Hematopoietic multipotent progenitor cell treated with erythropoietin and hydrocortisone succinate and interleukin-3 and kit ligand, for 6 days (in vitro differentiated cells): ENCODE measurements around the gene AK9.
"Not testable (repeated sequence)": the region's sequence is repeated elsewhere in the genome, so short reads cannot be mapped to it uniquely, and the experiment has no call there.

Experiments
- DNase-seq: peaks from one replicate; pipeline ENCODE4 v3.0.0-alpha.2; 2015

The AK9 gene

GRCh38 chr6:109693111-109693510 lies 2.1 kb upstream of the AK9 start:
- DNase-seq = no peak

DNA sequence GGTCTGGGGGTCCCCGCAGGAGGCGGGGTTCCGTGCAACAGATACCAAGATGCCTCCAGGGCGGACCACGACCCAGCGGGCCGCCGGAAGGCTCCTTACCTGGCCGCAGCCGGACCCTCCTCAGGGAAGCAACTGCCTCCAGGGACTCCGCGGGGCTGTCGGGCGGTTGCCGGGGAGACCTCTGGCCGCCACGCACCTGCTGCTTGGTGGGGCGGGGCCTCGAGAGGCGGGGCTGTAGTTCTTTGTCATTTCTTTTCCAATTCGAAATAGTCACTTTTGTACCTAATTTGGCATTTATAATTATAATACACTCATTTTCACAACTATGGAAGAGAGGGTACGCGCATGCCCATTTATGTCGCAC lies 647 bp downstream of the AK9 start:
- DNase-seq = peak; percentile 69

GRCh38 chr6:109687271-109687761 lies 3.7 kb downstream of the AK9 start:
- peak; percentile 31 for DNase-seq

- no peak for DNase-seq
These were observed 4.3 kb downstream of the AK9 start for GRCh38 chr6:109686566-109687265.

DNA sequence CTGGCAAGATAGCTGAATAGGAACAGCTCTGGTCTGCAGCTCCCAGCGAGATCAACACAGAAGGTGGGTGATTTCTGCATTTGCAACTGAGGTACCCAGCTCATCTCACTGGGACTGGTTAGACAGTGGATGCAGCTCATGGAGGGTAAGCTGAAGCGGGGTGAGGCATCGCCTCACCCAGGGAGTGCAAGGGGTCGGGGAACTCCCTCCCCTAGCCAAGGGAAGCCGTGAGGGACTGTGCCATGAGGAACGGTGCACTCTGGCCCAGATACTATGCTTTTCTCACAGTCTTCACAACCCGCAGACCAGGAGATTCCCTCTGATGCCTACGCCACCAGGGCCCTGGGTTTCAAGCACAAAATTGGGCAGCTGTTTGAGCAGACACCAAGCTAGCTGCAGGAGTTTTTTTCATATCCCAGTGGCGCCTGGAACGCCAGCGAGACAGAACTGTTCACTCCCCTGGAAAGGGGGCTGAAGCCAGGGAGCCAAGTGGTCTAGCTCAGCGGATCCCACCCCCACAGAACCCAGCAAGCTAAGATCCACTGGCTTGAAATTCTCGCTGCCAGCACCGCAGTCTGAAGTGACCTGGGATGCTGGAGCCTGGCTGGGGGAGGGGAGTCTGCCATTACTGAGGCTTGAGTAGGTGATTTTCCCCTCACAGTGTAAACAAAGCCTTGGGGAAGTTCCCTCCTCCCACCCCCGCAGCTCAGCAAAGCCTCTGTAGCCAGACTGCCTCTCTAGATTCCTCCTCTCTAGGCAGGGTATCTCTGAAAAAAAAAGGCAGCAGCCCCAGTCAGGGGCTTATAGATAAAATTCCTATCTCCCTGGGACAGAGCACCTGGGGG lies 12.1 kb downstream of the AK9 start:
- DNase-seq = not testable (repeated sequence)

DNA sequence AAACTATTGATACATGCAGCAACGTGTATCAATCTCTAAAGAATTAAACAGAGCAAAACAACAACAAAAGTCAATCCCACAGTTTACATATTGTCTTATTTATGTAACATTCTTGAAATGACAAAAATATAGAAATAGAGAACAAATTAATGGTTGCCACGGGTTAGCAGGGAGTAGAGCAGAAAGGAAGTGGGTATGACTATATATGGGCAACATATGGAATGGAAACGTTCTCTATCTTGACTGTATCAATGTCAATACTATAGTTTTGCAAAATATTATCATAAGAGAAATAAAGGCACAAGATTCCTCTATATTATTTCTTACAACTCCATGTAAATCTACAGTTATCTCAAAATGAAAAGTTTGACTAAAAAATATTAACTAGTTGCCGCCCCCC lies 12.8 kb downstream of the AK9 start:
- DNase-seq = no peak

DNA sequence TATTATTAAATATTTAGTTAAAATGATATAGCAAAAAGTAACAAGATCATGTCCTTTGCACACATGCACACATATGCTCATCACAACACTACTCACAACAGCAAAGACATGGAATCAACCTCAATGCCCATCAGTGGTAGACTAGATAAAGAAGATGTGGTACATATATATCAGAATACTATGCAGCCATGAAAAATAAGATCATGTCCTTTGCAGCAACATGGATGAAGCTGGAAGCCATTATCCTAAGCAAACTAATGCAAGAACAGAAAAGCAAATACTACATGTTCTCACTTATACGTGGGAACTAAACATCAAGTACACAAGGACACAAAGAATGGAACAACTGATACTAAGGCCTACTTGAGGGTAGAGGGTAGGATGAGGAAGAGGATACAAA lies 14.3 kb downstream of the AK9 start:
- no peak for DNase-seq

- DNase-seq = no peak
These were observed 18.2 kb downstream of the AK9 start for GRCh38 chr6:109672839-109673238.

GRCh38 chr6:109672175-109672574 lies 18.8 kb downstream of the AK9 start:
- DNase-seq = no peak

DNA sequence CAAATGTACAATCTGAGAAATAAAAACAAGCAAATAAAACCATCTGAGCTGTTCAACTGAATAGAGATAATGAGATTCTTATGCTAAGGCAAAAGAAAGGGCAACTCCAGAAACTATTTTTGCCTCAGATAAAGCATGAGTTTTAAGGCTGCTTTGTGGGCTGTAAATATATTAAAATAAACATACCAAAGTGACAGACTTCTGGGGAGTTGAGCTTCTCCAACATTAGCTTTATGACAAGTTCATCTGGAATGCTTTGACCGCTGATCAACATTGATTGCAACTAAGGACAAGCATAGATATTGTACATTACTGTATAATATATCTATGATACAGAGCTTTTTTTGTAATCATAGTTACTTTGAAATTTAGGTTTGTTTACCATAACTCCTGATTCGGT lies 19.3 kb downstream of the AK9 start:
- DNase-seq = no peak

DNA sequence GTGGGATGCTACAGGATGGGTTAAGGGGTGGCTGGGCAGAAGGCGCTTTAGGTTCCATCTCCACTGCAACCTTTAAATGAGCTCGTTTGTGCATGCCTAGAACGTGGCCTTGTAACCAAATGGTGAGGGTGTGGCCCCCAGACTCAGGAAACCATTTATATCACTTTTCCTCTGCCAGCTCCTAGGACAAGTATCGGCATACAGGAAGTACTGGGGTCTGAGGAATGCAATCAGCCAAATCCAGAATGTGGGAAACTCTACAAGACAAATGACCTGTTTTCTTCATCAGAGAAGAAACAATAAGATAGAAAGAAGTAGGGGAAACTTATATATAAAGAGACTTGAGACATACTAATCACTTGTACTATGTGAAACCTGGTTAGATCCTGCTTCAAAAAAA lies 21.2 kb downstream of the AK9 start:
- DNase-seq = no peak

DNA sequence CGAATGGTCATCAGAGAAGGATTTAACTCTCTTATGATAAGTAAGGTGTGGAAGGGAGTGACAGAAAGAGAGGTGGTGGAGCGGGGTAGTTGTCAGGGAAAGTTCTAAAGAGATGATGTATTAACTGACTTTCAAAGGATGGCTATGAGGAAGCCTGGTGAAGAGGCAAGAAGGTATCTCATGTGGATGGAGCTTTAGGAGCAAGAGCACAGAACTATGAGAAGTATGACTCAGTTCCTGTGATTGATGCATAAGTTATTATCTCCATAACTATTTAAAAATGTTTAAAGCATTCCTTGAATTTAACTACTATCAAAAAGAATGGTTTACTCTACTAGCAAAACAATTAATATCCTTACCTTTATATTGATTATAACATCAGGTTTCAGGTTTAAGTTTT lies 28.8 kb downstream of the AK9 start:
- no peak for DNase-seq

GRCh38 chr6:109660526-109661320 lies 30.3 kb downstream of the AK9 start:
- DNase-seq = no peak

DNA sequence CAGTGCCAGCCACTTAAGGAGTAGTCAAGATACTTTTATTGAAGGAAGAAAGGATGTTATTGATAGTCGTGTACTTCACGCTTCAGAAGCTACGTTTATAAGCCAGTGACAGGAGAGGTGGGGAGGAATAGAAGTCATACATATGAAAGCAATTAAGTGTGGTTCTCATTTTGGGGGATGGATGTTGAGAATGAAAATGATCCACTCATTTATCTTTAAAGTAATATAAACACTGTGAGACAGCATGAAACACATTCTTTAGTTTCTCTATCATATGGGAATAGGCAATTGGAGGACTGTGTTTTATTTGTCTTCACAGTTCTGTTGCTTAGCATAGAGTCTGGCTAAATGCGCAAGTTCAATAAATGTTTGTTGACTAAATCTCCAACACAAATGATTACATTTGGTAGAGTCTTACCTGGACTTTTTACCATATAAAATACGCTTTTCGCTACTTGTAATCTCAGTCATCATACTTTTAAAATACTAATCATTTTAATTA lies 35.2 kb downstream of the AK9 start:
- no peak for DNase-seq

DNA sequence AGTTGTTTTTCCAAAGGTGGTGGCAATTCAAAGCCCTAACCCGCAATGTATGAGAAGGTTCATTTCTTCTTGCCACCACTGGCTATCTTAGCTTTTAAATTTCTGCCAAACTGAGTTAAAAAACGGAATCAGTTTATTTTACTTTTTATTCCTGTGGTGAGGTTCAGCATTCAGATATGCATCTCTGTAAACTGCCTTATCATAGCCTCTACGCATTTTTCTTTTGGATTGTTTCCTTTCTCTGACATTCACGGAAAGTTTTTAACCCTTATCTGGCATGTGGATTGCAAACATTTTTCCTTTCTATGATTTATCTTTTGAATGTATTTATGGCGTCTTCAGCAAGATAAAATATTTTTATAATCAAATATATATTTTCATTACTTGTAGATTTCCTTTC lies 37.7 kb downstream of the AK9 start:
- no peak for DNase-seq

DNA sequence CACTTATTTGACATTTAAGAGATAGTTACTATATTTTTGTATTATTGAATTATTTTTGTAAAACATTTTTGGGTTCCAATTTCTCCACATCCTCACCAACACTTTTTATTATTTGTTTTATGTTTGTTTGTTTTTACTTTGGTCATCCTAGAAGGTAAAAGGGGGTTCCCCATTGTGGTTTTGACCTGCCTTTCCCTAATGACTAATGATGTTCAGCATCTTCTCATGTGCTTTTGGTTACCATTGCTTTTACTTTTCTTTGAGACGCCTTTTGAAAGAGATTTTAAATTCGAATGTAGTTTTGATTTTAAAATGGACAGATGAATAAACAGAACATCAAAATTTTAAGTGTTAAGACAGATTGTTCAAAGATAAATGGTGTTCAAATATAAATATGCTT lies 46.9 kb downstream of the AK9 start:
- no peak for DNase-seq

DNA sequence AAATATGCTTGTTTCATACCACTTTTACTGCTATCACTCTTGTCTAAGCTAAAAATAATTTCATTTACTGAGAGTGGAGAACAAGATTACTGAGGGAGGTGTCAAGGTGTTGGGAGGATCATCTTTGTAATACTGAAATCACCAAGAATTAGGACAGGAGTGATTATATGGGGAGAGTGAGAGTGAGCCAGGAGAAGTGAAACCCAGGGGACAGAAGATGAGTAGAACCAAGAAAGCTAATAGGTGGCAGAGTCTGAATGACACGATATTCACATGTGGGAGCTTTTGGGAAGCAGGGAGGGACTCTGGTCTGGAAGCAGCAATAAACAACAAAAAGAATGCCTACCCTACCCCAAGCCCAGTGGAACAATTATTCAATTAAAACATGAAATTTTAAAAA lies 58.6 kb downstream of the AK9 start:
- no peak for DNase-seq

- DNase-seq = no peak
These were observed 59.6 kb downstream of the AK9 start for GRCh38 chr6:109631403-109631802.

GRCh38 chr6:109628158-109629000 lies 62.6 kb downstream of the AK9 start:
- DNase-seq = no peak

- no peak for DNase-seq
These were observed 64.7 kb downstream of the AK9 start for GRCh38 chr6:109626311-109626710.

GRCh38 chr6:109625199-109625598 lies 65.8 kb downstream of the AK9 start:
- DNase-seq = no peak

DNA sequence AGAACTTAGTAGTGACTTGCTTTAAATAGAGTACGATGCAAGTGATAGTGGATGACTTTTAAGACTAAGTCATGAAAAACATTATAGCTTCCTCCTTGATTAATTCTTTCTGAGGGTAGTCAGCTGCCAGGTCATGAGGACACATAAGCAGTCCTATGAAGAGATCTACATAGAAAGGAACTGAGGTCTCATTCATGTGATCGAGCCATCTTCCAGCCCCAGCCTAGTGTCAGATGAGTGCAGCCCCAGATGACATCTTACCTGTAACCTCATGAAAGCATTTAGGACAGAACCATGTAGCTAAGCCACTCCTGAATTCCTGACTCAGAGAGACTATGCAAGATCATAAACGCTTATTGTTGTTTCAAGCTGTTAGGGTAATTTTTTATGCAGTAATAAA lies 67.7 kb downstream of the AK9 start:
- no peak for DNase-seq
